ENCODE measurements around the gene TTLL11. TPM values are rescaled to one million over a fixed set of nuclear protein-coding genes. Genes with fewer than 3 reads are reported as not detected.

Gene TTLL11
- total and polyA plus RNA-seq, 2 experiments from 2014 or later = 5.1 to 6.3 TPM

DNA sequence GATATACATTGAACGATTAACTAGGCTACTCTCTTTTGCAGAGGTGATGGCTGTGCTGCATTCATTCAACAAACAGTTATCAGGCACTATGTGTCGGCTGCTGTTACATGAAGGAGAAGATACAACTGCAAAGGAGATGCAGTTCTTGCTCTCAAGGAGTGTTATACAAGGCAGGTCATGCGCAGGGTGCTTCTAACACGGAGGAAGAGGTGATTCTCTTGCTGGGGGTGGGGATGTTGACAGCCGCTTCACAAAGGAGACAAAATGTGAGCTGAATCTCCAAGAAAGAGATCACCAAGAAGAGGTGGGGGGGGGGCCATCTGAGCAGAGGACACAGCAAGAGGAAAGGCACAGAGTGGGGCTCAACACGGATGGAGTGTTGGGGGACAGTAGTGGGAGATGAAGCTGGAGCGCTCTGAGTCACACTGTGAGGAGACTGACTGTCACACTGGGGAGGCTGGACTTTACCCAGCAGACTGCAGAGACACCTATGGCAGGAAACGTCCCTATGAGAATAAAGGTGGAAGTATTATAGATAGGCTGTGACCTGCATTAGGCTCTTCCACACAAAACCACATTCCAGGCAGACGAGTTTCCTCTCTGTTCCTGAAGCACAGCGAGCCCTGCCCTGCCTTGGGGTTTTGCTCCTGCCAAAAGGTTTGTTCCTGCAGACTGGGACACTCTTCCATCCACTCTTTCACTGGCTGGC, 45.6 kb upstream of the TTLL11 start:
- in situ Hi-C loops (cut with MboI) = no loop called here
- Histone ChIP-seq H3K4me3 (no peak overlapping the region), H3K4me1 (ENCODE audit: insufficient read depth) (peaks cover 5% of the 10 kb centered on the region), H3K79me2 (ENCODE audit: insufficient read depth) (no peaks in the 10 kb centered on the region), H3K4me2 (ENCODE audit: unreplicated experiment) (no peak overlapping the region), H2AFZ (no peak overlapping the region), H4K20me1 (ENCODE audit: insufficient read depth) (no peaks in the 10 kb centered on the region), H3K36me3 (ENCODE audit: low read depth) (no peaks in the 10 kb centered on the region; the same call in 1 of the 2 replicates), H3F3A (ENCODE audit: insufficient read depth) (no peaks in the 10 kb centered on the region), H3K27me3 (replicated peaks; ENCODE audit: insufficient read depth) (no peaks in the 10 kb centered on the region), H3K9ac (no peak overlapping the region), H3K27ac (no peak overlapping the region), H3K9me2 (ENCODE audit: insufficient read depth) (no peaks in the 10 kb centered on the region), H3K9me3 (ENCODE audit: low read depth) (no peaks in the 10 kb centered on the region)
- TF ChIP-seq EZH2 (IDR thresholded peaks at IDR 0.05; ENCODE audit: insufficient read depth, poor library complexity, severe bottlenecking) (no peak), EZH2phosphoT487 (IDR thresholded peaks at IDR 0.05; ENCODE audit: insufficient read depth, low read depth) (no peak)
- DNase-seq = no peak
- 64 to 68% methylated on average over 9 to 10 of the region's 10 CpGs for WGBS, 2 experiments (ENCODE audit: low coverage in 1 of 2, low lambda C conversion rate in 2 of 2, missing lambda C conversion rate in 2 of 2)

DNA sequence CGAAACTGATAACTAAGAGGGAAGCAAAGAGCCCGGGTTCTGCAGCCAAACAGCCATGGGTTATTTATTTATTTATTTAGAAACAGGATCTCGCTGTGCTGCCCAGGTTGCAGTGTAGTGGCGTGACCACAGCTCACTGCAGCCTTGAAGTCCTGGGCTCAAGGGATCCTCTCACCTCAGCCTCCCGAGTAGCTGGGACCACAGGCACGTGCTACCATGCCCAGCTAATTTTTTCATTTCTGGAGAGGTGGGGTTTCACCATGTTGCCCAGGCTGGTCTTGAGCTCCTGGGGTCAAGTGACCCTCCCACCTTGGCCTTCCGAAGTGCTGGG, 42.4 kb upstream of the TTLL11 start:
- WGBS, 2 experiments (ENCODE audit: low coverage in 1 of 2, low lambda C conversion rate in 2 of 2, missing lambda C conversion rate in 2 of 2) = 71 to 77% methylated on average over 7 of the region's 7 CpGs
- Histone ChIP-seq H3K4me2 (ENCODE audit: unreplicated experiment) (no peak overlapping the region), H2AFZ (no peak overlapping the region), H3K79me2 (ENCODE audit: insufficient read depth) (no peaks in the 10 kb centered on the region), H3K4me1 (ENCODE audit: insufficient read depth) (peaks cover 5% of the 10 kb centered on the region), H3K27me3 (replicated peaks; ENCODE audit: insufficient read depth) (no peaks in the 10 kb centered on the region), H4K20me1 (ENCODE audit: insufficient read depth) (no peaks in the 10 kb centered on the region), H3K9me3 (ENCODE audit: low read depth) (no peaks in the 10 kb centered on the region), H3K4me3 (no peak overlapping the region), H3F3A (ENCODE audit: insufficient read depth) (no peaks in the 10 kb centered on the region), H3K27ac (no peak overlapping the region), H3K9ac (no peak overlapping the region), H3K36me3 (ENCODE audit: low read depth) (no peaks in the 10 kb centered on the region), H3K9me2 (ENCODE audit: insufficient read depth) (no peaks in the 10 kb centered on the region)
- DNase-seq = no peak
- in situ Hi-C loops (cut with MboI) = no loop called here
- TF ChIP-seq EZH2phosphoT487 (IDR thresholded peaks at IDR 0.05; ENCODE audit: insufficient read depth, low read depth) = no peak
- TF ChIP-seq EZH2 (IDR thresholded peaks at IDR 0.05; ENCODE audit: insufficient read depth, poor library complexity, severe bottlenecking) = no peak

DNA sequence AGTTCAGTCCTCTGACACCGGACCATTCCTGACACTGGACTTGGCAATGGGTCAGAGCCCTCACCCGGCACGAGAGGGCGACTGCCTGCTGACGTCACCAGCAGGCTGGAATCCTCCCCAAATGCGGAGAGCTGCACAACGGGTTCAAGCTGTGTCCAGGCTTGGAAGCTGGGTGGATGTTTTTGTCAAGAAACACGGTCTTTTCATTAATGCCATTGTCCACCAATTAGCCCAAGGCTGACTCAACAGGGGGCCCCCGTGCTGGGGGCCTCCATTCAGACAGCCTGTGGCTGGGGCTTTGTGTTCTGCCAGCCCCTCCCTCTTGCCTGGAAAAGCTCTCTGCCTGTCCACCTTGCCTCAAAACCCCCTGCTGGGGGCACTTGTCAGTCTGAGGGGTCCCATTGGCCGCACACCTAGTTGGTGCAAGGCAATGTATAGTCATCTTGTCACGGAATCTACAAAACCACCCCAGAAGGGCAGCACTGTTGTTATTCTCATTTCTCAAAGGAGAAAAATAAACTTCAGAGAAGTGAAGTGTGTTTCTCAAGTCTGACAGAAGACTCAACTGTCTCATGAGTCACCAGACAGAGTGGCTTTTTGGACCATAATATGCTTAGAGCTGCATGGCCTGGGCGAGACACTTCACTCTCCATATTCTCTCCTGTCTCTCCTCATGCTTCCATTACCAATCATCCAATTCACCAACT, 41.9 kb upstream of the TTLL11 start:
- no peak overlapping the region for H3K9ac ChIP-seq
- no peak for TF ChIP-seq EZH2 (IDR thresholded peaks at IDR 0.05; ENCODE audit: insufficient read depth, poor library complexity, severe bottlenecking)
- no peak for TF ChIP-seq EZH2phosphoT487 (IDR thresholded peaks at IDR 0.05; ENCODE audit: insufficient read depth, low read depth)
- H3K27me3 ChIP-seq (replicated peaks; ENCODE audit: insufficient read depth) = no peaks in the 10 kb centered on the region
- H3K9me3 ChIP-seq (ENCODE audit: low read depth) = no peaks in the 10 kb centered on the region
- no peaks in the 10 kb centered on the region for H3F3A ChIP-seq (ENCODE audit: insufficient read depth)
- no peak overlapping the region for H3K27ac ChIP-seq
- no peak overlapping the region for H3K4me3 ChIP-seq
- H3K9me2 ChIP-seq (ENCODE audit: insufficient read depth) = no peaks in the 10 kb centered on the region
- WGBS, 2 experiments (ENCODE audit: low coverage in 1 of 2, low lambda C conversion rate in 2 of 2, missing lambda C conversion rate in 2 of 2) = 13 to 19% methylated on average over 12 of the region's 12 CpGs
- DNase-seq = peak; percentile 64
- H3K36me3 ChIP-seq (ENCODE audit: low read depth) = no peaks in the 10 kb centered on the region
- peaks cover 5% of the 10 kb centered on the region for H3K4me1 ChIP-seq (ENCODE audit: insufficient read depth)
- in situ Hi-C loops (cut with MboI) = no loop called here
- H2AFZ ChIP-seq = no peak overlapping the region
- no peak overlapping the region for H3K4me2 ChIP-seq (ENCODE audit: unreplicated experiment)
- H3K79me2 ChIP-seq (ENCODE audit: insufficient read depth) = no peaks in the 10 kb centered on the region
- H4K20me1 ChIP-seq (ENCODE audit: insufficient read depth) = no peaks in the 10 kb centered on the region

DNA sequence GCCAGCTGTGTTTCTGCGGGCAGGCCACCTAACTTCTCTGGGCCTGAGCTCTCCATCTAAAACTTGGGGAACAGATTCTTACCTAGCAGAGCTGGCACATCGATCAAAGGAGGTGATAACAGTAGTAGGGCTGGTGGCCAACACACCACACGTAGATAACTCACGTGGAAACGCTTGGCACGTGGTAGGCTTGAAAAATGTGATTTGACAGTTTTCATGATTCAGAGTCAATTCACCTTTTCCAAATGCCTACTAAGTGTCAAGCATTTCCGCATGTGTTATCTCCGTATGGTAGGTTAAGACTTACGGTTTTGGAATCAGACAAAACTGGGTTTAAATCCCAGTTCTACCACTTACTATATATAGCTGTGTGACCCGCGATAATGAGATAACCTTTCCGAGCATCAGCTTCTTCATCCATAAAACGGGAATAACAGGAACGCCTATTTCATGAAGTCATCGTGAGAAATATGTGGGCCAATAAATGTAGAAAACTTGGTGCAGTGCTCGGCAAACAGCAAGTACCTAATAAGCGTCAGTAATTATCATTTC, 41.0 kb upstream of the TTLL11 start:
- Histone ChIP-seq H3K36me3 (ENCODE audit: low read depth) (no peaks in the 10 kb centered on the region), H3K9me2 (ENCODE audit: insufficient read depth) (no peaks in the 10 kb centered on the region), H3K4me3 (no peak overlapping the region), H3K27me3 (replicated peaks; ENCODE audit: insufficient read depth) (no peaks in the 10 kb centered on the region), H3K9ac (no peak overlapping the region), H3K27ac (no peak overlapping the region), H3K79me2 (ENCODE audit: insufficient read depth) (no peaks in the 10 kb centered on the region), H4K20me1 (ENCODE audit: insufficient read depth) (no peaks in the 10 kb centered on the region), H2AFZ (no peak overlapping the region), H3F3A (ENCODE audit: insufficient read depth) (no peaks in the 10 kb centered on the region), H3K4me2 (ENCODE audit: unreplicated experiment) (no peak overlapping the region), H3K4me1 (ENCODE audit: insufficient read depth) (peaks cover 5% of the 10 kb centered on the region), H3K9me3 (ENCODE audit: low read depth) (no peaks in the 10 kb centered on the region)
- 85 to 86% methylated on average over 17 of the region's 17 CpGs for WGBS, 2 experiments (ENCODE audit: low coverage in 1 of 2, low lambda C conversion rate in 2 of 2, missing lambda C conversion rate in 2 of 2)
- TF ChIP-seq EZH2 (IDR thresholded peaks at IDR 0.05; ENCODE audit: insufficient read depth, poor library complexity, severe bottlenecking) (no peak), EZH2phosphoT487 (IDR thresholded peaks at IDR 0.05; ENCODE audit: insufficient read depth, low read depth) (no peak)
- no peak for DNase-seq
- in situ Hi-C loops (cut with MboI) = no loop called here
